SH-SY5Y (cell line): ENCODE measurements around the gene YY1.

Experiments used
- GATA2 ChIP-seq: IDR thresholded peaks from 2 replicates; pipeline ENCODE4 v1.6.1; 2011; ENCODE audit warnings: mild to moderate bottlenecking, low read depth, low read length
- GATA3 ChIP-seq: IDR thresholded peaks from 2 replicates; pipeline ENCODE4 v1.6.1; 2011; ENCODE audit warnings: low read depth, mild to moderate bottlenecking, low read length, moderate library complexity

DNA sequence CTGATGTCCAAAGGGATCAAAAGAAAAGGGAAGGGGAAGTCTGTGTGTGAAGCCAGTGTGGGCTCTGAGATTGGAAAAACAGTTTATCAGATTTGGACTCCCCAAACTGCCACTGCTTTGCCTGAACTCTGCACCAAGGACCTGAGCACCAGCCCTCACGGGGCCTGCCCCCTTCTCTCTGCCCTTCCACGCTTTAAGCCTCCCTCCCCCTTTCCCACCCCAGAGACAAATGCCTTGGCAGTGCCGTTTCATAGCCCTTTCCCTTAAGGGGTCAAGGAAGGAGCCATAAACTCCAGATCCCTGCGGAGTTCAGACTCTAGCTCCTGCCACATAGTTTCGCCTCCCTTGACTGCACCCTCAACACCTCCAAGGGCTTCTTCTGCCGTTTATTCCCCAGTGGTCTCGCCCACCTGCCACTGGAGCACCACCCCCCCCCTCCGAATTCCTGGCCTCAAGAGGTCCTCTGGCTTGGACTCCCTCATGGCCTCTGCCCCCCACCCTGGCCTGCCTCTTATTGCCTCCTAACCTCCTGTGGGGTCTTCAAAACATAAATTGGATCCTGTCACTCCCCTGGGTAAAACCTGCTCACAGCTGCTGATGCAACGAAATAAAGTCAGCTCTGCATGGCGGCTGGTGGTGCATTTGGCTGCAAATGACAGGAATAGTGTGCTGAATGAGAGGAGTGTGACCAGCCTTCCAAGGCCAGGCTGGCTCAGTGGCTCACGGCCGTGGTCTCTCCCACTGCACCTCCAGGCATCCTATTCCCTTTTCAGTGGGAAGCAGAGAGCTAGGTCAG lies 48.5 kb downstream of the YY1 start:
- TF ChIP-seq GATA3, result no peak
- TF ChIP-seq GATA2, result no peak
